AG09319 (cell line): ENCODE results near the gene KYAT1.

Experiments
- DNase-seq: peaks from one replicate; pipeline ENCODE4 v3.0.0-alpha.2; 2010; ENCODE audit warnings: low read depth; ENCODE audit errors: extremely low read depth
- TF ChIP-seq, protein P1 (sequence below): IDR thresholded peaks from 2 replicates; pipeline ENCODE4 v1.5.1; 2011; ENCODE audit warnings: low read depth, mild to moderate bottlenecking, inconsistent platforms, low read length, moderate library complexity

Gene KYAT1

GRCh38 chr9:128790536-128790935 lies 91.2 kb downstream of the KYAT1 start:
- no peak for DNase-seq
- TF ChIP-seq, protein P1, sequence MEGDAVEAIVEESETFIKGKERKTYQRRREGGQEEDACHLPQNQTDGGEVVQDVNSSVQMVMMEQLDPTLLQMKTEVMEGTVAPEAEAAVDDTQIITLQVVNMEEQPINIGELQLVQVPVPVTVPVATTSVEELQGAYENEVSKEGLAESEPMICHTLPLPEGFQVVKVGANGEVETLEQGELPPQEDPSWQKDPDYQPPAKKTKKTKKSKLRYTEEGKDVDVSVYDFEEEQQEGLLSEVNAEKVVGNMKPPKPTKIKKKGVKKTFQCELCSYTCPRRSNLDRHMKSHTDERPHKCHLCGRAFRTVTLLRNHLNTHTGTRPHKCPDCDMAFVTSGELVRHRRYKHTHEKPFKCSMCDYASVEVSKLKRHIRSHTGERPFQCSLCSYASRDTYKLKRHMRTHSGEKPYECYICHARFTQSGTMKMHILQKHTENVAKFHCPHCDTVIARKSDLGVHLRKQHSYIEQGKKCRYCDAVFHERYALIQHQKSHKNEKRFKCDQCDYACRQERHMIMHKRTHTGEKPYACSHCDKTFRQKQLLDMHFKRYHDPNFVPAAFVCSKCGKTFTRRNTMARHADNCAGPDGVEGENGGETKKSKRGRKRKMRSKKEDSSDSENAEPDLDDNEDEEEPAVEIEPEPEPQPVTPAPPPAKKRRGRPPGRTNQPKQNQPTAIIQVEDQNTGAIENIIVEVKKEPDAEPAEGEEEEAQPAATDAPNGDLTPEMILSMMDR = no peak

GRCh38 chr9:128788445-128788844 lies 93.3 kb downstream of the KYAT1 start:
- TF ChIP-seq, protein P1 = no peak
- DNase-seq = no peak

DNA sequence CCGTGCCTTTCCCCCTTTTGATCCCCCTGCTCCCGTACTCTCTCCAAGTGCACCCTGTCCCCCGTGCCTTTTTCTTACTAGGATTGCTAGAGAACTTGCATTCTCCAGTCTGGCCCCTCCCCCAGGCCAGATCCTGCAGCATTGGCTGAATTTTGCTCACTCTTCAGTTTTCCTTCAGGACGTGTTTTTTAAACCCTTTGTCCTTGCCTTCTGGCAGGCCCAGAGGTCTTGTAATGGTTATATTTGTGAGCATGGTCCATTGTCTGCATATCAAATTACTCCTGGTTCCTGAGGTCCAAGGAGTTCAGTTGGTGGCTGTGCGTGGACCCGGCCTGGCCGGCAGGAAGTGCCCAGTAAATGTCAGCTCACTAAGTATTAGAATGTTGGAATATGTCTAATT lies 94.1 kb downstream of the KYAT1 start:
- TF ChIP-seq, protein P1 = no peak
- DNase-seq = no peak

DNA sequence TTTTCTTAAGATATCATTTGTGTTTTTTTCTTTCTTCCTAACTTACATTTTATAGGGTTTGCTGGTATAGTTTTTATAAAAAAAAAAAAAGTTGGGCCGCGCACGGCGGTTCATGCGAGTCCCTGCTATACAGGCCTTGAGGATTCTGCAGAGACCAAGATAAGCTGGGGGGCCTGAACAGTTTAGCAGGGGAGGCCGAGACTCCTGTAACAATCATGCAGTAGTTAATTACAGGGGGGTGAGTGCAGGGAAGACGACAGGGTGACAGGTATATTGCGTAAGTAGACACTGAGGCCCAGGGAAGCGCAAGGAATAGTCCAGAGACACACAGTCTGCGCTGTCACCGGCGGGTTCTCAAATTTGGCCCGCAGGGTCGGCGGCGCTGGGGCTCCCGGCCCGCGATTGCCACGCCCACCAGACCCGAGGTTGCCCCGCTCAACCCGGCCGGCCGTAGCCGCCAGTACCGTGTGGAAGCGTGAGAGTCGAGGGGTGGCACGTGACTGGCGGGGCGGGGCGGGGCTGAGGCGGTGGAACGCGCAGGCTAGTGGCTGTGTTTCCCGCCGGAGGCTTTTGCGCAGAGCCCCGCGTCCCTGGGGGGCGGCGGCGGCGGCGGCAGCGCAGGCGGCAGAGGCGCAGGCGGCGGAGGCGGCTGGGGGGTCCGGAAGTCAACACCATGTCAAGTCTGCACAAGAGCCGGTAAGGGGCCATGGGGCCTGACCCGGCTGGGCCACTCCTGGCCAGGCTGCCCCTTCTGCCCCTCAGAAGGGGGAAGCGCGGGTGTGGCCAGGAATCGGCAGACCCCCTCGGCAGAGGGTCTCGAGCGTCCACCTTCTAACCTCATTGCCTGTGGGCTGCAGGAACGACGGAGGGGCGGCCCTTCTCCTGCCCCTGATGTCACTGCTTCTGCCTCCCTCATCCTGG lies 94.8 kb downstream of the KYAT1 start, which contains the start of gene TBC1D13:
Gene TBC1D13 (plus strand): TSS at position 573 of the 921 bp plus-strand sequence. CDS start 101 bp downstream, at position 674.
- peak; percentile 46 for DNase-seq
- TF ChIP-seq, protein P1 = no peak

DNA sequence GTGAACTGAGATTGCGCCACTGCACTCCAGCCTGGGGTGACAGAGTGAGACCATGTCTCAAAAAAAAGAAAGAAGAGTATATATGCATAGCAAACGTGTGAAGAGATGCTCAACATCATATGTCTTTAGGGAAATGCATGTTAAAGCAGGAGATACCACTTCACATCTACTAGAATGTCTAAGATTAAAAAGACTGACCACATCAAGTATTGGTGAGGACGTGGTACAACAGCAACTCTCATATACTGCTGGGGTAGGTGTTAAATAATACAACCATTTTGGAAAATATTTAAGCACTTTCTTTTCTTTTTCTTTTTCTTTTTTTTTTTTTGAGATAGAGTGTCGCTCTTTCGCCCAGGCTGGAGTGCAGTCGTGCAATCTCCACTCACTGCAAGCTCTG lies 96.3 kb downstream of the KYAT1 start:
- TF ChIP-seq, protein P1 = no peak
- no peak for DNase-seq
